GM18868 (cell line): ENCODE measurements around the gene LTBP4.

Source experiments
- ATAC-seq: cut with Tn5 transposase; IDR thresholded peaks from one replicate; pipeline ENCODE4 v1.9.1; 2021; ENCODE audit warnings: mild to moderate bottlenecking, moderate library complexity; ENCODE audit not compliant: unreplicated experiment

LTBP4 gene

DNA sequence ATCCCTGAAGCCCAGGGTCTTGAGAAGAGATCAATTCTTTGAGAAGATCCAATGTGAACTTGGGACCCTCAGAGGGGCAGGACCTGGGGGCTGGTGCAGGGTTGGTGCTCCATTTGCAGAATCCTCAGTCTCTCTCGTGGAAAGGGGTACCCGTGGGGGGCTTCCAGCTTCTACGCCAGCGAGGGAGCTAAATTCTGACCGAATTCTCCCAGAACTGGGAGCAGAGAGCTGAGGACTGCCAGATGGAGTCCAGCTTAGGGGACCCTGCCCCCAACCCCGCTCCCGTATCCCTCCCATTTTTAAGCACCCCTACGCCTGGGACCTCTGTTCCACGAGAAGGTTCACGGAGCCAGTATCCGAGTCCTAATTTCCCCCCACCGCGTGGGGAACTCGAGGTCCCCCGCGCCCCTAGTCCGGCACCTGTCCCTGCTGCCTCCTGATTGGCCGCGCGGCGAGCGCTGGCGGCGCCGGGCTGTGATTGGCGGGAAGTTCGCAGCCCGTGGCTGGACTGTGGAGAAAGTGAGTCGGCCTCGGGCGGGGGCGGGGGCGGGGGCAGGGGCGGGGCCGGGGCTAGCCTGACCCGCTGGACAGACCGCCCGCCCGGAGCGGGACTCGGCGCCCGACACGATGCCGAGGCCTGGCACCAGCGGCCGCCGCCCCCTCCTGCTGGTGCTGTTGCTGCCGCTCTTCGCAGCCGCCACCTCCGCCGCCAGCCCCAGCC is 4.4 kb upstream of the LTBP4 start:
- no peak for ATAC-seq

DNA sequence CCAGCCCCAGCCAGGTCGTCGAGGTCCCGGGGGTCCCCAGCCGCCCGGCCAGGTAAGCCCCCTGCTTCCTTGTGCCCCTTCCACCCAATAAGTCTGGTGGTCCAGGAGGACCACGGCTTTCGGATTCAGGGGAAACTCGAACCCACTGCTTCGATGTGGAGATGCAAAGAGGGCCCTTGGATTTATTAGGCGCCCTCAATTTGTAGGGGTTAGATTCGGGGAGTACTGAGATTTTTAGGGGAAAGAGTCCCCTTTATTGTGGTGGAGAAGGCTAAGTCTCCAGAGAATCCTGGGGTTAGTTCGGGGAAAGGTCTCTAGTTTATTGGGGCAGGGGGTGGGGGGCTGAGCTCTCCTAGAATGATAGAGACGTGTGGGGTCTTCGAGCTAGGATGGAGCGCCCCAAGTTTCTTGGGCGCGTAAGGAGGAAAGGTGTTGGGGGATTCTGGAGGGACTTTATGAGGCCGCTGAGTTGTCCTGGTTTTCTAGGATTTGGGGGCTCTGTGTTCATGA is 3.8 kb upstream of the LTBP4 start:
- ATAC-seq: no peak

DNA sequence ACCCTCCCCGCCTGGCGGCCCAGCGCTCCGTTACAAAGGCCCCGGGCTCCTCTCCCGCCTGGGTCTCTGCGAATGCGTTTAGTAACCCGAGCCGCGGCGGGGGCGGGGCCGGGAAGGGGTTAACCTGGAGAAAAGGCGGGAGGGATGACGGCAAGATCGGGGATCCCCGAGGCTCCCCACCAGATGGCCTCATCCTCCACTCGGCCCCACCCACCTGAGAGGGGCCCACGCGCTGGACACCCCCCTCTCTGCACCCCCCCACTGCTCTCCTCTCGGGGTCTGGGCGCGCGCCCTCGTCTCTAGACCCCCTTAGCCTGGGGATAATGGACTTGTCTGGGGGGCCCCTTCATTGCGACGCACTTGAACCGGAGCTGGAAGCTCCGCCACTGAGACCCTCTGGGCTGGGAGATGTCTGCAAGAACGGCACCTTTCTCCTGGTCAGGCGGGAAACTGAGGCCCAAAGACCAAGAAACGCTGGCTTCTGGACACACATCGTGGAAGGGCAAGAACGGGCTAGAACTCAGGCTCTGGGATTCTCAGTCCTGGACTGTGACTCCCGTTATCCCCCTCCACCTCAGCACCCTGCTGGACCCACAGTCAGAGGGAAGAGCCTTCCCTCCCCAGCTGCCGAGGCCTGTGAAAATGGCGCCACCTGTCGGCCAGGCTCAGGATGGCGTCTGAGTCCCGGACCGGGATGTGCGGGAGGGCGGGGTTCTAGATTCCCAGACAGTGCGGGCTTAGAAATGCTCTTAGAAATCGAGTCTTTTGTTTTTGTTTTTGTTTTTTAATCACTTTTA is 2.9 kb upstream of the LTBP4 start:
- ATAC-seq: no peak

- ATAC-seq: no peak
Observed at GRCh38 chr19:40598918-40599307, 2.3 kb upstream of the LTBP4 start.

GRCh38 chr19:40599331-40599901 is 1.8 kb upstream of the LTBP4 start:
- no peak for ATAC-seq

DNA sequence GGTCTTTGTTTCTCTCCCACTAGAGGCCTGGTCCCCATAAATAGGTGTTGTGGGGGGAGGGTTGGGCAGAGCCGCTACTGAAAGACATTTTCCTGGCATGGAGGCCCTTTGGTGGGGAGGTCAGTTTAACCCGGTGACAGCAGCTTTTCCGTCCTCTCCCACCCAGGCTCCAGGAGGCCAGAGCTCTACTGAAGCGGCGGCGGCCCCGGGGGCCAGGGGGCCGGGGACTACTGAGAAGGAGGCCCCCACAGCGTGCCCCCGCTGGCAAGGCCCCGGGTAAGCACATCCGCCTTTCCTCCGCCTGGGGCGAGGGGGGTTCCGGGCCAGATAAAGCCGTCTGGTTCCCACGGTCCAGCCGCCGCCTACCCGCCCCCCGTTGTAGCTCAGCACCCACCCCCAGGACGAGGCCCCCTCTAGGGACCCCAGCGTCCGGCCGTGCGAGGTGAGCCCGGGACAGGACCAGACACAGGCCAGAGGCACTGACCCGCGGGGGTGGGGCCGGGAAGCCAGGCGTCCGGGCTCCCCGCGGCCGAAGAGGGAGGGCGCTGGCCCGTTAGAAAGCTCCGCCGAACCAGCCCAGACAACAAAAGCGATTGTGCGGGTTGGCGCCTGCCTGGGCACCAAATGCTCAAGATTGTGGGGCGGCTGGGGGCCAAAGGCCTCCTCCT is 1.1 kb upstream of the LTBP4 start:
- no peak for ATAC-seq

DNA sequence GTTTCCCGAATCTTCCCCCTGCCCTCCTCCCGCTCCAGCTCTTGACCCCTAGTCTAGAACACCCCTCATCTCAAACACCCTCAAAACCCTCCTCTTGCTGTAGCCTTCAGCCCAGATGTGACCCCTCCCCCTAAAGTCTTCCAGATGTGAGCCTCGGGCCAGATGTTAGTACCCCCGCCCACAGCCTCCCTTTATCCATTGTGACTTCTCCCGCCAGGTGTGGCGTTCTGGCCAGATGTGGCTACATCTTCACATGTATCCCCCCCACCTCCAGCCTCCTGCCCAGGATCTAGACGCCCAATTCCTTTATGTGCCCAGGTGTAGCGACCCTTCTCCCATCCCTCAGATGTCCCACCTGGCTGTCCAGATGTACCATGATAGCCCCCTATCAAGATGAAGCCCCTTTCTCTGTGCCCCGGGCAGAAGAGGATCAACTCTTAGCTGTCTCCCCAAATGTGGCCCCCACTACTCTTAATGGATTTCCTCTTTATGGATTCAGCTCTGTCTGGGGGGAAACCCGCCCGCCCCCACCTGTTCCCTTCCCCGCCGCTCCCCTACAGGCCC is 517 bp upstream of the LTBP4 start:
- no peak for ATAC-seq

GRCh38 chr19:40603071-40603388 is 1.9 kb downstream of the LTBP4 start:
- ATAC-seq: no peak

GRCh38 chr19:40603389-40604170 is 2.4 kb downstream of the LTBP4 start:
- peak; percentile 72 for ATAC-seq

DNA sequence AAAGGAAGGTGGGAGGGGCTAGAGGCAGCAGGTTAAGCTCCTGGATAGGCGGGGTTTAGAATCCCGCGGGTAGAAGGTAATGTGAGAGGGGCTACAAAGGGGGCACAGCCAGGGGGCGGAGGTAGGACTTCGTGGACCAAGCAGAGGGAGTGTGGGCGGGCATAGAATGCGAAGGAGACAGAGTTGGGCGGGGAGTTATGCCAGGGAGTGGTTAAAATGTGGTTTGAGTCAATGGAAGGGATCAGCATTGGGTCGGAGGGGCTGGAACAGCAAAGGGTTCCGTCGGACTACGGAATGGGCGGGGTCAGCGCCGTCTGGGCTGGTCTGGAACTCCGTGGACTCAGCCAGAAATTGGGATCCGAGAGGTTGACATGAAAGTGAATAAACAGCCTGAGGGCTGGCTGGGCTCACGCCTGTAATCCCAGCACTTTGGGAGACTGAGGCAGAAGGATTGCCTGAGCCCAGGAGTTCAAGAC is 3.0 kb downstream of the LTBP4 start:
- no peak for ATAC-seq

DNA sequence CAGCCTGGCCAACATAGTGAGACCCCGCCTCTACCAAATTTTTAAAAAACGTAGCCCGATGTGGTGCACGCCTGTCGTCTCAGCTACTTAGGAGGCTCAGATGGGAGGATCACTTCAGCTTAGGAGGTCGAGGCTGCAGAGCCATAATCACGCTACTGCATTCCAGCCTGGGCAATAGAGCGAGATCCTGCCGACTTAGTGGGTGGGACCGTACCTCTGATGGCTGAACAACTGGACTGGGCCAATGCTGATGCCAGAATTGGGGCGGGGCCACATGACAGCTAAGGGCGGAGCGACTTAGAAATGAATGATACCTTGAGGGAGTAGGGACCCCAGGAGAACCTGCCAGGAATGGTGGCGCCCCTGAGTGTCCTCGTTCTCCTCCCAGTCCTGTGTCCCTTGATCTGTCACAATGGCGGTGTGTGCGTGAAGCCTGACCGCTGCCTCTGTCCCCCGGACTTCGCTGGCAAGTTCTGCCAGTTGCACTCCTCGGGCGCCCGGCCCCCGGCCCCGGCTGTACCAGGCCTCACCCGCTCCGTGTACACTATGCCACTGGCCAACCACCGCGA is 3.6 kb downstream of the LTBP4 start:
- ATAC-seq: no peak

GRCh38 chr19:40605216-40605971 is 4.2 kb downstream of the LTBP4 start:
- no peak for ATAC-seq

DNA sequence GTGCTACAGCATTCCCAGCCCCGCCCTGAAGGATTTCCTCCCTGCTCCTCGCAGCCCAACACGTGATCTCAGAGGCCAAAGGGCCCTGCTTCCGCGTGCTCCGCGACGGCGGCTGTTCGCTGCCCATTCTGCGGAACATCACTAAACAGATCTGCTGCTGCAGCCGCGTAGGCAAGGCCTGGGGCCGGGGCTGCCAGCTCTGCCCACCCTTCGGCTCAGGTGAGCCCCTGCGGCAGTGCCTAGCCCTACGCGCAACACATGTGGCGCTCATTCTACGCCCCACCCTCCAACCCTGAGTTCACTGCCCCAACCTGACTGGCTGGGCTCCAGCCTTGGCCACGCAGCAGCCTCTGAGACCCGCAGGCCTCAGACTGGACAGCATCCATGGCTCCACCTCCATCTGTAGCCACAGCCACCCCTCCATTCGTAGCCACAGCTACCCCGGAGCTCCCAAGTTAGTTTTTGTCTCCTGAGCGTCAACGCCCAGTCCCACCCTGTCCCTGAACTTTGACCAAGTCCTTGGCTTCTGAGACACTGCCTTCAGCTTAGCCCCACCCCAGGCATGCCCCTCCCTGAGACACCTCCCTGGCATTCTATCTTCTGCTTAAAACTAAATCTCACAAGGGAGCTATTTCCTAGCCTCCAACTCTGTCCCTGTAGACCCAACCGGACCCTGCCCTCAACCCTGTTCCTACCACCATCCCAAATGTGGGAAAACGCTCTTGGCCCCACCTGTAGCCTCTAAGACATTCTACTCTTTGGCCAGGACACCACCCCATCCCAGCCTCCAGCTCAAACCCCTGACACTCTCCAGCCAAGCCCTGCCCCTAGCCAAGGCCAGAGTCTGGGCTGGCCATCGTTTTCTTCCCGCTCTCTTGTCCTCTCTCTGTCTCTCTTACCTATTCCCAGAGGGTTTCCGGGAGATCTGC is 6.4 kb downstream of the LTBP4 start:
- no peak for ATAC-seq

DNA sequence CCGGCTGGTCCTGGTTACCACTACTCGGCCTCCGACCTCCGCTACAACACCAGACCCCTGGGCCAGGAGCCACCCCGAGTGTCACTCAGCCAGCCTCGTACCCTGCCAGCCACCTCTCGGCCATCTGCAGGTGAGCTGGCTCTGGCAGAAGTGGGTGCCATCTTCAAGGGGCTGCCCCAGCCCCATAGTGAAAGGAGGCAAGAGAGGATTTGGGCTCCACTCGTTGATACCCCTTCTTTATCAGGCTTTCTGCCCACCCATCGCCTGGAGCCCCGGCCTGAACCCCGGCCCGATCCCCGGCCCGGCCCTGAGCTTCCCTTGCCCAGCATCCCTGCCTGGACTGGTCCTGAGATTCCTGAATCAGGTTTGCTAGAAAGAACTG is 7.1 kb downstream of the LTBP4 start:
- no peak for ATAC-seq

DNA sequence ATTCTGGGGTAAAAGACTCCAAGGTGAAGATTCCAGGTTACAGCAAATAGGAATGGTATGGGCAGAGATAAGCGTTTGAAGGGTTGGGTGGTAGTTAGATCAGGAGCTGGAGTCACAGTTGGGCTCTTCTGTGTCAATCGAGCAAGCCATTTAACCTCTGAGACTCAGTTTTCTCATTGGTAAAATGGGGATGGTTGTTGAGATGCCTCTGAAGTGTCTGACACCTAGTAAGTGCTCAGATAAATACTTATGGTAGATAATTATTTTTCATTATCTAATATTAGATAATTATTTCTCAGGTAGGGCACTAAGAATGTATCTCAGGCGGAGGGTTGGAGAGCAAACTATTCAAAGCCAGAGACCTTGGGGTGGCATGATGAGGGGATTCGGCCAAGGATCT is 7.8 kb downstream of the LTBP4 start:
- ATAC-seq: no peak

DNA sequence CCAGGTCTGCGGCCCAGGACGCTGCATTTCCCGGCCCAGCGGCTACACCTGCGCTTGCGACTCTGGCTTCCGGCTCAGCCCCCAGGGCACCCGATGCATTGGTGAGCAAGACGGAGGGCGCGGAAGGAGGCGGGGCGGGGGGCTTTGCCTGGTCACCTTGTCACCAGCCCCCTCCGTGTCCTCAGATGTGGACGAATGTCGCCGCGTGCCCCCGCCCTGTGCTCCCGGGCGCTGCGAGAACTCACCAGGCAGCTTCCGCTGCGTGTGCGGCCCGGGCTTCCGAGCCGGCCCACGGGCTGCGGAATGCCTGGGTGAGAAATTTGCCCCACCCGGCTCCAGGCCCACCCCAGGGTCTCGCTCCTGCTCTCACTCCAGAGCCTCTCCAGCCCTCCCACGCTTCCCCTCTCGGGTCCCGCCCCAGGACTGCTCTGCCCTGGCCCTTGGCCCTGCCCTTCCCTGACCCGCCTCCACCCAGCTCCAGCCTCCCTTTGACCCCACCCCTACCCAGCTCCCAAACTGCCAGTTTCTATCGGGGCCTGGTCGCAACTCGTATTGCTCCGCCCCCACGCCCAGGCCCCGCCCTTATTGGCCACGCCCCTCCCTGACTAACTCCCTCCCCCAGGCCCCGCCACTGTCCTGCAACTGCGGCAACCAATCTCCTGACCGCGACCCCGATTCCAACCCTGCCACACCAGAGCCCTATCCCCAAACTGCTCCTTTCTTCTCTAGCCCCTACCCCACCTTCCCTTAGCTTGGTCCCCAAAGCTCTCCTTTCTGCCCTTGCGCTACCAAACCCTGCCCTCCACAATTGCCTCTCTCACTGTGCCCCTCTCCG is 8.6 kb downstream of the LTBP4 start:
- ATAC-seq: peak; percentile 51

DNA sequence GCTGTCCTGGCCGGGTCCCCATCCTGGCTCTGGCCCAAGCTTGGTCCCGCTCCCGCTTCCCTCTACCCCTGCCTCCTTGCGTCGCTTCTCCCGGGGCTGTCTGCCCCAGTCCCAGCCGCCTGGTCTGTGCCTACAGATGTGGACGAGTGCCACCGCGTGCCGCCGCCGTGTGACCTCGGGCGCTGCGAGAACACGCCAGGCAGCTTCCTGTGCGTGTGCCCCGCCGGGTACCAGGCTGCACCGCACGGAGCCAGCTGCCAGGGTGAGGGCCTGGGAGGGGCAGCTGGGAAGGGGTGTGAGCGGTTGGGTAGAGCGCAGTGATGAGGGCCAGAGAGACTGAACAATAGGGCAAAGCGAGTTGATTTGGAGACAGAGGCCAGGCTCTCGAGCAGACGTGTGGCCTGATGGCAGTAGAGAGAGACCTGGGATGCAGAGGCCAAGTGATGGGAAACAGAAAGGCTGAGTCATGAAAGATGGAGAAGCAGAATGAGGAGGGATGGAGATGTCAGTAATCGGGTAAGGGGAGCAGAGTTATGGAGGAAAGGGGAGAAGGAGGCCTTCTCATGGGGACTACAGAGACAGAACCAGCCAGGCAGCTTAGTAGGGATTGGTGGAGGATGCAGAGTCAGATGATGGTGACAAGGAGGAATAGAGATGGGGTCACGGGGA is 9.4 kb downstream of the LTBP4 start:
- no peak for ATAC-seq
